ENCODE results near the gene TMEM51. TPM values are rescaled to one million over a fixed set of nuclear protein-coding genes. Genes with fewer than 3 reads are reported as not detected.

Gene TMEM51
- polyA plus RNA-seq, 1 experiment = 28.6 TPM

DNA sequence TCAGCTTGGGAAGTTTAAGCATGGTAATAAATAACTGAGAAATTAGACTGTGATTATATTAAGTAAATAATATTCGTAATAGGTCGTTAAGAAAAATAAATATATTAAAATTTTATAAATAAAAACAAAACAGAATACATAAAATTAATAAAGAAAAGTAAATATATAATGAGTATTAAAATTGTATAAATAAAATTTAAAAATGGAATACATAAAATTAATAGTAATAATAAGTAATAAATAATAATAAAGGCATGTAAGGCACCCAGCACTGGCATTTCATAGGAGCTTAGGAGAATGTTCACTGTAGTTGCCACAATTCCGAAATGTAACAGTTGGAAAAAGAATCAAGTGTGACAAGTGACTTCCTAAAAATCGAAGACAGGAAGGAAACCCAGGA is 47.7 kb downstream of the TMEM51 start:
- POLR2A ChIA-PET = interaction anchor here (1.0 to 2.1 kb wide), 3 partner anchors 9 to 22 kb away, joined by 3 to 11 read pairs (median 4); no protein-coding TSS in a partner anchor

DNA sequence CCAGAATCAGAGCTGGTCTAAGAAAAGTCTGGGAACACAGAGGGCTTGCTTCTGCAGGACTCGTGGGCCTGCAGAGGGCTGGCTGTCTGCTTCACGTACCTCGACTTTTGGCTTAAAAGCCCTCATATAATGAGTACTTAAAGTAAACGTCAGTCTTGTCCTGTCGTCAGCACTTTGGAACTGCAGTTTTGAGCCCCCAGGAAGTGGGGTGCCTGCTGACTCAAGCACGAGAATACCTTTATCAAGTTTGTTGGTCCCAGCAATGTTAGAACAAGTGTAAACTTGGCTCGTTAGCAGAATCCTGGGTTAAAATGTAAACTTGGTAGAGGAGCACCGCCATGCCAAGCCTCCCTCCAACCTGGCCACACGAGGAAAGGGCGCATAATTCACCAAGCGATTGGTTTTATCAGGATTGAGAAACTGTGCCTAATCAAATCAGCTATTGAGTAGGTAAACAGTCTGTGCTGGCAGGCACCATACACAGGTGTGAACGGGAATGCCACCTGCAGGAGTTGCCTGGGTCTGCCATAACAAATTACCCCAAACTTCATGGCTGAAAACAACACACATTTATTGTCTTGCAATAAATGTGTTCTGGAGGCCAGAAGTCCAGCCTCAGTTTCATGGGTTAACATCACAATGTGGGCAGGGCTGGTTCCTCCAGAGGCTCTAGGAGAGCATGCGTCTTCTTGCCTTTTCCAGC is 48.5 kb downstream of the TMEM51 start:
- CTCF ChIA-PET = interaction anchor here (0.7 to 1.7 kb wide), 4 partner anchors 33 to 230 kb away, joined by 3 to 5 read pairs (median 3); no protein-coding TSS in a partner anchor
- Histone ChIP-seq H3K27ac (ENCODE audit: low read depth, low read length) (no peak overlapping the region), H3K27me3 (ENCODE audit: control insufficient read depth, insufficient read depth, low read length) (no peaks in the 10 kb centered on the region), H3K9me3 (ENCODE audit: control insufficient read depth, insufficient read depth, low read length) (no peaks in the 10 kb centered on the region), H3K4me3 (ENCODE audit: low read depth, low read length) (no peak overlapping the region)
- POLR2A ChIA-PET = no interaction called here
- TF ChIP-seq, protein P1, sequence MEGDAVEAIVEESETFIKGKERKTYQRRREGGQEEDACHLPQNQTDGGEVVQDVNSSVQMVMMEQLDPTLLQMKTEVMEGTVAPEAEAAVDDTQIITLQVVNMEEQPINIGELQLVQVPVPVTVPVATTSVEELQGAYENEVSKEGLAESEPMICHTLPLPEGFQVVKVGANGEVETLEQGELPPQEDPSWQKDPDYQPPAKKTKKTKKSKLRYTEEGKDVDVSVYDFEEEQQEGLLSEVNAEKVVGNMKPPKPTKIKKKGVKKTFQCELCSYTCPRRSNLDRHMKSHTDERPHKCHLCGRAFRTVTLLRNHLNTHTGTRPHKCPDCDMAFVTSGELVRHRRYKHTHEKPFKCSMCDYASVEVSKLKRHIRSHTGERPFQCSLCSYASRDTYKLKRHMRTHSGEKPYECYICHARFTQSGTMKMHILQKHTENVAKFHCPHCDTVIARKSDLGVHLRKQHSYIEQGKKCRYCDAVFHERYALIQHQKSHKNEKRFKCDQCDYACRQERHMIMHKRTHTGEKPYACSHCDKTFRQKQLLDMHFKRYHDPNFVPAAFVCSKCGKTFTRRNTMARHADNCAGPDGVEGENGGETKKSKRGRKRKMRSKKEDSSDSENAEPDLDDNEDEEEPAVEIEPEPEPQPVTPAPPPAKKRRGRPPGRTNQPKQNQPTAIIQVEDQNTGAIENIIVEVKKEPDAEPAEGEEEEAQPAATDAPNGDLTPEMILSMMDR (IDR thresholded peaks at IDR 0.05; ENCODE audit: low read depth, low read length) = no peak
- DNase-seq (ENCODE audit: low read depth, low spot score) = no peak

More for the DNA sequence above, 47.7 kb downstream of the TMEM51 start:
- Histone ChIP-seq H3K27ac (ENCODE audit: low read depth, low read length) (no peak overlapping the region), H3K9me3 (ENCODE audit: control insufficient read depth, insufficient read depth, low read length) (no peaks in the 10 kb centered on the region), H3K27me3 (ENCODE audit: control insufficient read depth, insufficient read depth, low read length) (no peaks in the 10 kb centered on the region), H3K4me3 (ENCODE audit: low read depth, low read length) (no peak overlapping the region)
- no peak for DNase-seq (ENCODE audit: low read depth, low spot score)
- TF ChIP-seq, protein P1 (IDR thresholded peaks at IDR 0.05; ENCODE audit: low read depth, low read length) = no peak
- CTCF ChIA-PET = interaction anchor here (0.7 to 1.8 kb wide), 6 partner anchors 13 to 231 kb away, joined by 3 to 6 read pairs (median 3); no protein-coding TSS in a partner anchor

DNA sequence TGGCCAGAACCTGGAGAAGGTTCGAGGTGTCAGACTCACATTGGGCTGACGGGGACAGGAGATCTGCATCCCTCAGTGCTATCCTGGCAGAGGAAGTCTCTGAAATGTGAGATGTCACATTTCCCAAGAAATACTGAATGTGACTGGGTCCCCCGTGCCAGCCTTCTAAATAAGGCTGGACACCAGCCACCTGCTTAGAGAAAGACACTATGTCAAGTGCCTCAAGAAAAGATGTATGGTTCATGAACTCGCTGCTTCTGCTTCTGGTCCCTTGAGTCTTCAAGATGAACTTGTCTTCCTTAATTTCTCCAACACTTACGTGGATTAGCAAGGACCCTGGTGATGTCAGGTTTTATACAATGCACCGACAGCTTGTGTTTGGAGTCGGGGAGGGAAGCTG is 51.4 kb downstream of the TMEM51 start:
- Histone ChIP-seq H3K4me3 (ENCODE audit: low read depth, low read length) (no peak overlapping the region), H3K27ac (ENCODE audit: low read depth, low read length) (no peak overlapping the region), H3K27me3 (ENCODE audit: control insufficient read depth, insufficient read depth, low read length) (no peaks in the 10 kb centered on the region), H3K9me3 (ENCODE audit: control insufficient read depth, insufficient read depth, low read length) (no peaks in the 10 kb centered on the region)
- DNase-seq (ENCODE audit: low read depth, low spot score) = no peak
- POLR2A ChIA-PET = no interaction called here
- TF ChIP-seq, protein P1 (IDR thresholded peaks at IDR 0.05; ENCODE audit: low read depth, low read length) = no peak
- CTCF ChIA-PET = interaction anchor here (1.3 kb wide), 1 partner anchor 67 kb away, joined by 3 read pairs; no protein-coding TSS in a partner anchor

DNA sequence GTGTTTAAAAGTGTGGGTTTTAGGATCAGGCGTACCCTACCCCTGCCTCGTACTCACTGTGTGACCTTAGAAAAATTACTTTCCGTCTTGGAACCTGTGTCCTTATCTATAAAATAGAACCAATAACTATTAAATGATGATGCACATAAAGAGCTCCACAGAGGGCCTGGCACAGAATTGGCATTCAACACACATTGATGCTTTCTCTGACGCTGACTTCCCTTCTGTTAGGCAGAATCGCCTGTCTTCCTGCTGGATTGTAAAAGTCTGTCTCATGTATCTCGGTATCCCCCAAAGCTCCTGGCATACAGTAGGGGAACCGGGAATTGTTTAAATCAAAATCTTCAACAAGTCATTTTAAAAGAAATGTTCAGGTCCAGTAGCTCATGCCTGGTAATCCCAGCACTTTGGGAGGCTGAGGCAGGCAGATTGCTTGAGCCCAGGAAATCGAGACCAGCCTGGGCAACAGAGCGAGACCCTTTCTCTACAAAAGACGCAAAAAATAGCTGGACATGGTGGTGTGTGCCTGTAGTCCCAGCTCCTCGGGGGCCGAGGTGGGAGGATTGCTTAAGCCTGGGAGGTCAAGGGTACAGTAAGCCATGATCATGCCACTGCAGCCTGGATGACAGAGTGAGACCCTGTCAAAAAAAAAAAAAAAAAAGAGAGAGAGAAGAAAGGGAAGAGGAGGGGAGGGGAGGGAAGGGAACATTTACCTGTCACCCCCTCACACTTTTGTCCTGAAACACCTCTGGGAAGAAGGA is 52.2 kb downstream of the TMEM51 start:
- Histone ChIP-seq H3K27me3 (ENCODE audit: control insufficient read depth, insufficient read depth, low read length) (no peaks in the 10 kb centered on the region), H3K27ac (ENCODE audit: low read depth, low read length) (no peak overlapping the region), H3K9me3 (ENCODE audit: control insufficient read depth, insufficient read depth, low read length) (no peaks in the 10 kb centered on the region), H3K4me3 (ENCODE audit: low read depth, low read length) (no peak overlapping the region)
- TF ChIP-seq, protein P1 (IDR thresholded peaks at IDR 0.05; ENCODE audit: low read depth, low read length) = no peak
- DNase-seq (ENCODE audit: low read depth, low spot score) = no peak
- ChIA-PET CTCF (interaction anchor here (1.3 kb wide), 1 partner anchor 66 kb away, joined by 3 read pairs; no protein-coding TSS in a partner anchor), POLR2A (no interaction called here)

Measured in AG04450 (cell line).